Measurements from ENCODE around the gene ALK.

DNA sequence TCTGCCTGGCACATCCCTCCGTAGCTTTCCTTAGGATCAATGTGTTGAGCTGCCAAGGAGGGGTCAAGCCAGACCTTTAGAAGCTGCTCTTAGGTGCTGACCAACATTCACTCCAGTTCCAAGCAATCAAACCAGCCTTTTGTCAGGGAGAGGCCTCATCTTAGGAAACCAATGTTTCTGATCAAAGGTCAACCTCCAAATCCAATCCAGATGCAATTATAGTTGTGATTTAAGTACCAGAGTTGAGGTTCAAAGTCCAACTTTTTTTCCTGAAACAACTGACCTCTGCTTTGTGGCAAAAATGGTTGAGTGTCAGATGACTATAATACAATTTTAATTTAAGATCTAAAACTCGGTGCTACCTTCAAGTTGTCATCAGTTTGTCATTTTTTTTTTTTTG, 303.4 kb downstream of the ALK start:
- TF ChIP-seq, protein P1, sequence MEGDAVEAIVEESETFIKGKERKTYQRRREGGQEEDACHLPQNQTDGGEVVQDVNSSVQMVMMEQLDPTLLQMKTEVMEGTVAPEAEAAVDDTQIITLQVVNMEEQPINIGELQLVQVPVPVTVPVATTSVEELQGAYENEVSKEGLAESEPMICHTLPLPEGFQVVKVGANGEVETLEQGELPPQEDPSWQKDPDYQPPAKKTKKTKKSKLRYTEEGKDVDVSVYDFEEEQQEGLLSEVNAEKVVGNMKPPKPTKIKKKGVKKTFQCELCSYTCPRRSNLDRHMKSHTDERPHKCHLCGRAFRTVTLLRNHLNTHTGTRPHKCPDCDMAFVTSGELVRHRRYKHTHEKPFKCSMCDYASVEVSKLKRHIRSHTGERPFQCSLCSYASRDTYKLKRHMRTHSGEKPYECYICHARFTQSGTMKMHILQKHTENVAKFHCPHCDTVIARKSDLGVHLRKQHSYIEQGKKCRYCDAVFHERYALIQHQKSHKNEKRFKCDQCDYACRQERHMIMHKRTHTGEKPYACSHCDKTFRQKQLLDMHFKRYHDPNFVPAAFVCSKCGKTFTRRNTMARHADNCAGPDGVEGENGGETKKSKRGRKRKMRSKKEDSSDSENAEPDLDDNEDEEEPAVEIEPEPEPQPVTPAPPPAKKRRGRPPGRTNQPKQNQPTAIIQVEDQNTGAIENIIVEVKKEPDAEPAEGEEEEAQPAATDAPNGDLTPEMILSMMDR (IDR thresholded peaks at IDR 0.05): no peak
- no peak for TF ChIP-seq POLR2A (IDR thresholded peaks at IDR 0.05)
